ENCODE data around the gene TMEM39B.

Gene TMEM39B

DNA sequence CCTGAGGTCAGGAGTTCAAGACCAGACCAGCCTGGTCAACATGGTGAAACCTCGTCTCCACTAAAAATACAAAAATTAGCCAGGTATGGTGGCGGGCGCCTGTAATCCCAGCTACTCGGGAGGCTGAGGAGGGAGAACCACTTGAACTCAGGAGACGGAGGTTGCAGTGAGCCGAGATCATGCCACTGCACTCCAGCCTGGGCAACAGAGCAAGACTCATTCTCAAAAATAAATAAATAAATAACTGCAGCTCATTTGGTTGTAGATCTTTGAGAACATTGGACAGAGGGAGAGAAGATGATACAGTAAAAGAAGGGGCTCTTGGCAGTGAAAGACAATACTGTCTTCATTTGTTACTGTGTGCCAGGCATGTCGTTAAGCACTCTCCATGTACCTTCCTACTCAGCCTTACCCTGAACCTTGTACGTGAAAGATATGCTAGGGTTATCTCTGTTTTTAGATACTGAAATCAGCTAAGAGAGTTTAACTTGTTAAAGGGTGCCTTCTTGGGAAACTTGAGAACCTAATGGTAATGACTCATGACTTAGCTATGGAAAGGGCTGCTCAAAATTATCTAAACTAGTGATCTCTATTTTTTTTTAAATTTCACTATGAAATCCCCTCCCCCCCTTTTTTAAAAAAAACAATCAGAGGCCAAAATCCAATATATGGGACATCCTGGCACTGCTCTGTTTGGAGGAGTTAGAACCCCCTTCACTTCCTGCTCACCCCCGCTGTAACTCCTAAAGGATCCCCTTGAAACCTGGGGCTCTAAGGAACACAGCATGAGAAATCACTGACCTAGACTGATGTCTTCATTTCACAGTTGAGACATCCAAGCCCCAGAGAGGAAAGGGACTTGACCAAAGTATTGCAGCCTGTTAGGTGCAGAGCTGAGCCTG is 28.3 kb downstream of the TMEM39B start:
- no peak overlapping the region for H3K4me3 ChIP-seq (ENCODE audit: low read depth, low read length)
- TF ChIP-seq, protein P1, sequence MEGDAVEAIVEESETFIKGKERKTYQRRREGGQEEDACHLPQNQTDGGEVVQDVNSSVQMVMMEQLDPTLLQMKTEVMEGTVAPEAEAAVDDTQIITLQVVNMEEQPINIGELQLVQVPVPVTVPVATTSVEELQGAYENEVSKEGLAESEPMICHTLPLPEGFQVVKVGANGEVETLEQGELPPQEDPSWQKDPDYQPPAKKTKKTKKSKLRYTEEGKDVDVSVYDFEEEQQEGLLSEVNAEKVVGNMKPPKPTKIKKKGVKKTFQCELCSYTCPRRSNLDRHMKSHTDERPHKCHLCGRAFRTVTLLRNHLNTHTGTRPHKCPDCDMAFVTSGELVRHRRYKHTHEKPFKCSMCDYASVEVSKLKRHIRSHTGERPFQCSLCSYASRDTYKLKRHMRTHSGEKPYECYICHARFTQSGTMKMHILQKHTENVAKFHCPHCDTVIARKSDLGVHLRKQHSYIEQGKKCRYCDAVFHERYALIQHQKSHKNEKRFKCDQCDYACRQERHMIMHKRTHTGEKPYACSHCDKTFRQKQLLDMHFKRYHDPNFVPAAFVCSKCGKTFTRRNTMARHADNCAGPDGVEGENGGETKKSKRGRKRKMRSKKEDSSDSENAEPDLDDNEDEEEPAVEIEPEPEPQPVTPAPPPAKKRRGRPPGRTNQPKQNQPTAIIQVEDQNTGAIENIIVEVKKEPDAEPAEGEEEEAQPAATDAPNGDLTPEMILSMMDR (IDR thresholded peaks at IDR 0.05; ENCODE audit: borderline replicate concordance, insufficient read depth, low read depth, low read length) = no peak

DNA sequence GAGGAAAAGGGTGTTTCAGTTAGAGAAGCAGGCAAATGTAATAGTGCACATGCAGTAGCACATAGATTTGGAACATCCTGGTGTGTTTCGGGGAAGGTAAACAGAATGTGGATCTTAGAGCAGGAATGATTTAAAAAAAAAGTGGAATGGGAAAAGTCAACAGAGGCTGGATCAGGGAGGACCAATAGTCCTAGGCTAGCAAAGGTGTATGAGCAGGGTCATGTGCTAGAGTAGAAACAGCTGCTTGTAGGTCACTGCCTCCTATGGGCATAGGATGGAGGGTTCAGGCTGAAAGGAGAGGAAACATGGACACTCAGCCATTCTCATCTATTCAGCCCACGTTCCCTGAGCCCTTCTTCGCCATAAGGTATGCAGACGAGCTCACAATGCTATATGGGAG is 31.4 kb downstream of the TMEM39B start:
- TF ChIP-seq, protein P1 (IDR thresholded peaks at IDR 0.05; ENCODE audit: borderline replicate concordance, insufficient read depth, low read depth, low read length) = no peak

DNA sequence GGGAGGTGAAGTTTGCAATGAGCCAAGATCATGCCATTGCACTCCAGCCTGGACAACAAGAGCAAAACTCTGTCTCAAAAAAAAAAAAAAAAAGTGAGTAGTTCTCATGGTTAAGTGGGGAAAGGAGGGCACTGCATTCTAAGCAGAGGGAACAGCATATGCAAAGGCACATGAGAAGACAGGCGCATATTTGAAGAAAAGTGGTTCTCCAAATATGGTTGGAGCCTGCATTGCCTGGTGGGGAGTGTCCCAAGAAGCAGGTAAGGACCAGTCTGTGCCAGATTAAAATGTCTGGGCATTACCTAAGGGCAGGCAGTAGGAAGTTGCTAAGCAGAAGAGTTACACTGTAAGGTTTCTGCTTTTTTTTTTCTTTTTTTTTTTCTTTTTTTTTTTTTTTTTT is 32.6 kb downstream of the TMEM39B start:
- H3K4me3 ChIP-seq (ENCODE audit: low read depth, low read length) = no peak overlapping the region
- TF ChIP-seq, protein P1 (IDR thresholded peaks at IDR 0.05; ENCODE audit: borderline replicate concordance, insufficient read depth, low read depth, low read length) = no peak

More for the DNA sequence above, 31.4 kb downstream of the TMEM39B start:
- H3K4me3 ChIP-seq (ENCODE audit: low read depth, low read length) = no peak overlapping the region

DNA sequence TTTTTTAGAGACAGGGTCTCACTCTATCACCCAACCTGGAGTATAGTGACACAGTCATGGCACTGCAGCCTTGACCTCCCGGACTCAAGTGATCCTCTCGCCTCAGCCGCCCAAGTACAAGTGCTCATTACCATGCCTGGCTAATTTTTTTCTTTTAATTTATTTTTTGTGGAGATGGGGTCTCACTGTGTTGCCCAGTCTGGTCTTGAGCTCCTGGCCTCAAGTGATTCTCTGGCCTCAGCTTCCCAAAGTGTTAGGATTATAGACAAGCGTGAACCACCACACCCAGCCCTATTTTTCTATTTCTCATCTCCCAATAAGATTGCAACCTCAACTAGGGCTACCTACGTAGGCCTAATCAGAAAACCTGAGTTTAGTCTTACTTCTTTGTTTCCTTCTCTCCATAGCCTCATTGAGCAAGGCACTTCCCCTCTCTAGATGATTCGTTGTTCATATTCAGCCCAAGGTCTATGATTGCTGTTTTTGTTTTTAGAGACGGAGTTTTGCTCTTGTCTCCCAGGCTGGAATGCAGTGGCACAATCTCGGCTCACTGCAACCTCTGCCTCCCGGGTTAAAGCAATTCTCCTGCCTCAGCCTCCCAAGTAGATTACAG is 34.0 kb downstream of the TMEM39B start:
- H3K4me3 ChIP-seq (ENCODE audit: low read depth, low read length) = no peak overlapping the region
- TF ChIP-seq, protein P1 (IDR thresholded peaks at IDR 0.05; ENCODE audit: borderline replicate concordance, insufficient read depth, low read depth, low read length) = no peak

DNA sequence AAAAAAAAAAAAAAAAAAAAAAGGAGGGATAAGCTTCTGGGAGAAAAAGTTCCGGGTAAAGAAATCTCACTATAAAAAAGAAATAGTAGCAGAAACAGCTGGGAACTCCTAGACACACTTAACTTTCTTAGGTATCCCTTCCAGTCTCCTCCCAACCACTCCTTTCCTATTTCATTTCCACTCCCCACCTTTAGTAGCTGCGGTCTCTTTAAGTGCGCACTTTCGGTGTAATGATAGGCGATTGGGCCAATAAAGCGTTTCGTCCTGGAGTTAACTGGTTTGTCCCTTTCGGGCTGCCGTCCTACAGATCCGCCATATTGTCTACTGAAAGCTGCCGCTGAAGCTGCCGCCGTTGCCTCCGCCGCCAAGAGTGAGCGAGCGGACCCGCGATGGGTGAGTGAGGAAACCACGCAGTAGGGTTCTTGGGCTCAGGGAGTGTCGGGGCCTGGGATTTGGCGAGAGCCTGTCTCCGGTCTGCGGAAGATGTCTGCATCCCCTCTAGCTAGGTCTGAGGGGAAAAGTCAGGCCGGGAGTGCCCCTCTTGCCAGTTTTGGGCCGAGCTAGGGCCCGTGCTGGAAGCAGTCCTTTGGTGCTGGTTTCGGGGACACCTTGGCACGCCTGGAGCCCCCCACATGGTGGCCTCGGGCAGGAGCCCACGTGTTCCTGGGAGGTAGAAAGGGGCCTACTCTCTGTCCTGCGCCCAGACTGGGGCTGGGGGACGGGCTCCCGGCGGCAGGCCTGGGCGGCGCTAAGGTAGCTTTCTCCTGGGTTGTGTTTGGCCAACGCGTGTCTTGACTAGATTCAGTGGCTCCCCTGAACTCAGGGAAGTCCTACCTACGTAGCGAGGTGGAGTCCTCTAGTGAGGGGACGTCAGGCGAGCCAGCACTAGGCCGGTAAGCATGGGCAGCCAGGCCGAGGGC is 35.3 kb downstream of the TMEM39B start, which contains the start of gene KPNA6:
TSS of gene KPNA6 (plus strand) at position 315 of the 920 bp plus-strand sequence. CDS start at position 390, 75 bp downstream.
- TF ChIP-seq, protein P1 (IDR thresholded peaks at IDR 0.05; ENCODE audit: borderline replicate concordance, insufficient read depth, low read depth, low read length) = no peak
- peak within 1 kb of the TSS; percentile 98 for H3K4me3 ChIP-seq (ENCODE audit: low read depth, low read length)

DNA sequence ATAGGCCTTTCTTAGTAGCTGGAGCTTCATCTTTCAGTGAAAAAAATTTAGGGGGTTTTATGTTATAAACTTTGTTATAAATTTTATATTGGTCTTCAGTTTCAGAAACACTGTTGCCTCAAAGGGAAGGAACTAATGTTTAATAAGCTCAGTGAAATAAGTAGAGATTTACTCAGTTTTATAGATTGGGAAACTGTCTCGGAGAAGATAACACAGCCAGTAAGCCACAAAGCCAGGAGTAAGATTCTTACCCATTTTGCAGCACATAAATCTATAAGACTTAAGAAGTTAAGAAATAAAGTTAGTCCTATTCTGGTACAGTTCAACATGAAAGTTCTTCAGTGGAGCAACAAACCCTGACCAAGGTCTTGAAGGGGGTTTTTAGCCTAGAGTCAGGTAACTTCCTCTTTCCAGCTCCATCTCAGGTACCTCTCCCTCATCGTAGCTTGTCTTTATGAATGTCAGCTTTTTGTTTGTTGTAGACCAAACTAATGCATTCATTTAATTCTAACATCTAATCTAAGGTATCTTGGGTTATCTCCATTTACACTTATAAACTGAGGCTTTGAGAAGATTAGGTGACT is 38.4 kb downstream of the TMEM39B start:
- TF ChIP-seq, protein P1 (IDR thresholded peaks at IDR 0.05; ENCODE audit: borderline replicate concordance, insufficient read depth, low read depth, low read length) = no peak
- H3K4me3 ChIP-seq (ENCODE audit: low read depth, low read length) = no peak overlapping the region
